IPS-NIHi7 (cell line): ENCODE results near the gene BABAM1.
A peak's percentile ranks its signal among the peaks of the same experiment; 100 is the strongest.

ENCODE experiments used
- DNase-seq: peaks from one replicate; pipeline ENCODE4 v3.0.0; 2012; ENCODE audit warnings: mixed read lengths; ENCODE audit errors: extremely low spot score

BABAM1 gene

DNA sequence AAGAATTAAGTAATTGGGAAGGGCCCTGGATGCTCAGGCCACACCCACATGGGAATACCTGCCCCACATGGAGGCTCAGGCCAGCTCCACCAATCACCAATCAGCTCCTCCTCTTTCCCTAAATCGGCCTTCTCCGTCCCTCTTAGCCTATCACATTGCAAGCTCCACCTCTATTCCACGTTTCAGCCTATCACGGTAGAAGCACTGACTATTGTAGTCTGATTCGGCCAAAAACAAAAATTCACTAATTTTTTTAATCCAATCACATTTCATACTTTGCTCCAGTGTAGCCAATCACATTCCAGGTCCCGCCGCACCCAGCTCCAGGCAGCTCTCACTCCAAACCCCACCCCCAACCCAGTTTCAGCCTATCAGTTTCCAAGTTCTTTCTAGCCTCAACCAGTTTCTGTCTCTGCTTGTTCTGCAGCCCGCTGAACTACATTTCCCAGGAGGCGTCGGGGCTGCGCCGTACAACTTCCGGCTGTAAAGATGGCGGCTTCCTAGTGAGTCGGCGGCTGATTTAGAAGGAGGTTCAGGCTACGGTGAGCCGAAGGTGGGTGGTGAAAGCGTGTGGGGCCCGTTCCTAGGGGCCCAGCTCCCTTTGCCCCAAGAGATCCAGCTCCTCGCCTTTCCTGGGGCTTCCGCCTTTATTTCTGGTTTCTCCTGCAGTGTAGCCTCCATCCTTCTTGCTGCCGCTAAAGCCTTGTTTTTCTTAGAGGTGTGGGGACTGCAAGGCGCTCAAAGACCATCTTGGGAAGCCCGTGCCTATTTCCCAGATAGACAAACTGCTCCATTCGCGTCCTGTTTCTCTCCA, at the start of gene BABAM1:
BABAM1 (plus strand) TSS at position 469 of the 814 bp plus-strand sequence. CDS start 1,364 bp downstream, outside the sequence.
- DNase-seq: peak; percentile 99

DNA sequence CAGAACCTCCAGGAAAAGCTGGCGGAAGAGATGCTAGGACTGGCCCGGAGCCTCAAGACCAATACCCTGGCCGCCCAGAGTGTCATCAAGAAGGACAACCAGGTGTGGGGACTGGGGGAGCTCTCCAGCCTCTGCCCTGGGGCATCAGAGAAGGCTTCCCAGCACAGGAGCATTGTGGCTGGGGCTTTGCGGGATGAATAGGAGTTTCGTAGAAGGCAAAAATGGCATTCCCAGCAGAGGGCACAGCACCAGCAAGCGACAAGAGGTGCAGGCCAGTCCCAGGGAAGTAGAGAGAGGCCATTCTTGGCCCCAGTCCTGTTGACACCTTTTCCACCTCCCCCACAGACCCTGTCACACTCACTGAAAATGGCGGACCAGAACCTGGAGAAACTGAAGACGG, 48.0 kb upstream of the BABAM1 start:
- DNase-seq: no peak

DNA sequence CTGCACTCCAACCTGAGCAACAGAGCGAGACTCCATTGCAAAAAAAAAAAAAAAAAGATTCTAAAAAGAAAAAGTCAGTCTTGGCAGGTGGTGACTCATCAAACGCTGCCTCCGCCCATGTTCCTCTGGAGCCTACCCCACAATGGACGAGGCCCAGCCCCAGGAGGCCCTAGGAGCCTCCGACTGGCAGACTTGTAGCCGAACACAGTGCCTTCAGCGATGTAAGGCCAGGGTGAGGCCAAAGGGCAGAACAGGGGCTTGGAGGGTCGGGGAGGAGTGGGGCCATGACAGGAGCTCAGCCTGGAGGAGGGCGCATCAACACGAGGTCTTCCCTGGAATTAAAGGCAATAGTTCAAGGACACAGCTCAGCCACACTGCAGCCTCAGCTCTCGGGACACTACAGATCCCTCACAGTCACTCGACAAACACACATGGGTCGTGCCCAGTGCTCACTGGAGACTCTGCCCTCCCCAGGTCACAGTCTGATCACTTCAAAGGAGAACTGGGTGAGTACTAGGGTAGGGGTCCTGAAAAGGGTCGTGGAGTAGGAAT, 47.0 kb upstream of the BABAM1 start:
- no peak for DNase-seq

DNA sequence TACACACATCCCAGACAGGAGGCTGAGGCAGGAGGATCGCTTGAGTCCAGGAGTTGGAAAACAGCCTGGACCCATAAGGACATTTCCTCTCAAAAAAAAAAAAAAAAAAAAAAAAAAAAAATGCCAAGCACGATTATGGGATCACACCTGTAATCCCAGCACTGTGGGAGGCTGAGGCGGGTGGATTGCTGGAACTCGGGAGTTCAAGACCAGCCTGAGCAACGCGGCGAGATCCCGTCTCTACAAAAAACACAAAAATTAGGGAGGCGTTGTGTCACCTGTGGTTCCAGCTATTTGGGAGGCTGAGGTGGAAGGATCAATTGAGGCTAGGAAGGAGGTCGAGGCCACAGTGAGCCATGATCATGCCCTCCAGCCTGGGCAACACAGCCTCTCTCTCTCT, 42.2 kb upstream of the BABAM1 start:
- DNase-seq: no peak

DNA sequence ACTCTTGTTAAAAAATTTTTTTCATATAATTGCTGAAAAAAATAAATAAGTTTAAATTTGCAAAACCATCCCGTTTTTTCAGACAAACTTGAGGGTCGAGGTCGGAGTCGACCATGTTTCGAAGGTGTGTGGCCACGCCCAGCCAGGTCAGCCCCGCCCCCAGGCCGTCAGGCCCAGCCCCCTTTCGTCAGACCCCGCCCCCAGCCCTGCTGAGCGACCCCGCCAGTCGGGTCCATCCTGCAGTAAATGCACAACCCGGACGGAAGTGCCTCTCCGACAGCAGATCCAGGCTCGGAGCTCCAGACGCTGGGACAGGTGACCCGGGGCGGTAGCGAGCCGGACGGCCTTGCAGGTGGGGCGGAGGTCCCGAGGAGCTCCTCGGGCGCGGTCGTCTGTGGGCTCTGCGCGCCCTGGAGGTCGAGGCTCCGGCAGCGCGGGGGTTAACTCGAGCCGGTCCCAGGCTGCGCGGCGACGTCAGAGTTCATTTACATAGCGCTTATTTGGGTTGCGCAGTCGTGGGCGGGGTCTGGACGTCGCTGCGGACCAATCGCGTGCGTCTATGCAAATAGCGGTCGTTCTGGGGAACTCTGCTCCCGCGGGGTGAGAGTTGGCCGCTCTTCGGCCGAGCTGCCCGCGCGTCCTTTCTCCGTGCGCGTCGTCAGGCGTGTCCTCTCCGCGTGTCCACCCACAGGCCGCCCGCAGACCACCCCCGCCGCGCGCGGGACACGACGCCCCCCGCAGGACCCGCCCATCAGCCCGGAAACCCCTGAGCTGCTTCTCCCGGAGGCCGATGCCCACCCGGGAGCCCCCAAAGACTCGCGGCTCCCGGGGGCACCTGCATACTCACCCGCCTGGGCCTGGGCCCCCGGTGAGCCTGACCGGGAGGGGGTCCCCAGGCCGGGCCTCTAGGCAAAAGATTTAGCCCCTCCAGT, 41.0 kb upstream of the BABAM1 start, which contains the start of gene OCEL1:
OCEL1 (plus strand) TSS at position 225 of the 932 bp plus-strand sequence; CDS start at position 247, 22 bp downstream.
- peak; percentile 92 for DNase-seq

DNA sequence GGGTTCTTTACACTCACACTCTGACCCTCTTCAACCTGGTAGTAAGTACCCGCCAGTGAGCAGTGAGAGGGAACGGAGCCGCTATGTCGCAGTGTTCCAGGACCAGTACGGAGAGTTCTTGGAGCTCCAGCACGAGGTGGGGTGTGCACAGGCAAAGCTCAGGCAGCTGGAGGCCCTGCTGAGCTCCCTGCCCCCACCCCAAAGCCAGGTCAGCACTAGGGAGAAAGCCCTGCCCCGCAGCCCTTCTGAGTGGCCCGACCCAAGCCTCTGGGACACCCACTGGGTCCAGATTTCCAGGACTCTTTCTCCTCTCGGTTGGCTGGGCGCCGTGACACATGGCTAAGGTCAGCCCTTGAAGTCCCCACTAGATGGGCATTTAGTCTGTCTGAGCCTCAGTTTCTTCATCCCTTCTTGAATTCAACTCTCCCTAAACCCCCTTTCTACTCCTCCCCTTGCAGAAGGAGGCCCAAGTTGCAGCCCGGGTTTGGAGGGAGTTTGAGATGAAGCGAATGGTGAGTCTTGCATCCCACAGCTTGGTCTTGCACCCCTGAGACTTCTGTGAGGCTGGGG, 39.4 kb upstream of the BABAM1 start:
- no peak for DNase-seq

DNA sequence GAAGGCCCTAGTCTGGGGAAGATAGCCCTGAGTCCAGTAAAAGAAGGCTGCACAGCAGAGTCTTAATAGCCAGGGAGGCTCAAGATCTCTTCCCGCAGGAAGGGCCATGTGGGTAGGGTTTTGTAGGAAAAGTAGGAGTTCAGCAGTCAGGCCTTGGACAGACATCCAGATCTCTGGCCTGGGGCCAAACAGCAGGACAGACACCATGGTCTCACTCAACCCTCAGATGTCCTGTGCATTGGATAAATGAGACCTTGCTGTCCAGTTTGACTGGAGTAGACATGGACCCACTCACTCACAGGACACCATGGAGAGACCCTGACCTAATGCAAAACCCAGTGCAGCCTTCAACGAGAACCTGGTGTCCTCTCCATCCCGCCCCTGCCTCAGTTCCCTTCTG, 37.4 kb upstream of the BABAM1 start:
- DNase-seq: no peak

DNA sequence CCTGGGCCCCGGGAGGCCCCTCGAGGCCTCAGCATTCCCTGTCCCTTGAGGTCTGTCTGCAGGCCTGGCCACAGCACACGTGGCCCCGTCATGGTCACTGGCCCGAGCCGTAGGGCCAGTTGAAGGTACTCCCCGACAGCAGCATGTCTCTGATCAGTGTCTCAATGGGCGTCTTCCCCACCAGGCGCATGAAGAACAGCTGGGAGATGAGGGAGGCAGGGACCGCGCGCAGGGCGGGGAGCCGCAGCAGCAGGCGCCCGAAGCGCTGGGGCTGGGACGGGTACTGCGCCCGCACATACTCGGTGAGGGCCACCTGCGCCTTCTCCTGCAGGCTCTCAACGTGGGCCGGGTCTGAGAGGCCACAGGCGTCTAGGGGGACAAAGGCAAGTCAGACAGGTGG, 35.0 kb upstream of the BABAM1 start:
- no peak for DNase-seq

DNA sequence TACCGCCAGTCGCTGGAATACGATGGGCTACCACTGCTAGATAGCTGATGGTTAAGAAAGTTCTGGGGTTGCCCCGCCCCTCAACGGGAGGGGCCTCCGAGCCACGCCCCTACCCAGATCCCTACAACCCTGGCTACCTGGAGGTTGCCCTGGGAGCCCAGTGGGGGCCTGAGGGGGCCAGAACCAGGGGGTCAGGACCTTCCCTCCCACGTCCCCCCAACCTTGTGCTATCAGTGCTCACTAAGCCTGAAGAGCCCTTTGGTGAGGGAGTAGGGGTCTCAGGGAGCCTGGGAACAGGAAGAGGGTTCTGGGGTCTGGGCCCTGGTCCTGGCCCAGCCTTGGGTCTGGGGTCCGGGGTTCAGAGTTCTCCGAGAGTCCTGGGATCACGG, 32.3 kb upstream of the BABAM1 start:
- DNase-seq: peak; percentile 73

DNA sequence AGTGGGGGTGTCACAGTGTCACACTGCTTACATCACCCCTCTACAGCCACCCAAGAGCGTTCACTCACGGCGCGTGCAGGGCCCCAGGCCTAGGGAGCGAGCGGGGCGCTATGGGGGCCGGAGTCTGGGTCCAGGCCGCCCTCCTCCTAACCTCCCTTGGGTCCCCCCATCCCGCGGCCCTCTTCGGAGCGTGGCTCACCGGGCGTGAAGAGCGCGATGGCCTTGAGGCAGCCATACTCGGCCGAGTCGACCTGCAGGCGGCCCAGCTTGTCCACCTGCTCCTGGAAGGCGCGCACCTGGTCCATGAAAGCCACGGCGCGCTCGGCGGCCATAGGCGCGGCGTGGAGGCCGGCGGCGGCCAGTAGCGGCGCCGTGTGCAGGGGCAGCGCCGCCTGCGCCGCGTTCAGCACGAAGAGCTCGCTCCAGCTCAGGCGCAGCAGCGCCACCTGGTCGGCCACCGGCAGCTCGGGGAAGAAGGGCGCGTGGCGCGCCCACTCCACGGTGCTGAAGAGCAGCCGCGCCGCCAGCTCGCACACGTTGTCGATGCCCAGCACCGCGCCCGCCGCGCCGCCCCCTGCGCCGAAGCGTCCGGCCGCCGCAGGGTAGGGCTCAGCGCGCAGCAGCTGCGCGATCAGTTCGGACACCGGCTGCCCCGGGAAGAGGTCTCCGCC, 31.8 kb upstream of the BABAM1 start:
- DNase-seq: peak; percentile 24

DNA sequence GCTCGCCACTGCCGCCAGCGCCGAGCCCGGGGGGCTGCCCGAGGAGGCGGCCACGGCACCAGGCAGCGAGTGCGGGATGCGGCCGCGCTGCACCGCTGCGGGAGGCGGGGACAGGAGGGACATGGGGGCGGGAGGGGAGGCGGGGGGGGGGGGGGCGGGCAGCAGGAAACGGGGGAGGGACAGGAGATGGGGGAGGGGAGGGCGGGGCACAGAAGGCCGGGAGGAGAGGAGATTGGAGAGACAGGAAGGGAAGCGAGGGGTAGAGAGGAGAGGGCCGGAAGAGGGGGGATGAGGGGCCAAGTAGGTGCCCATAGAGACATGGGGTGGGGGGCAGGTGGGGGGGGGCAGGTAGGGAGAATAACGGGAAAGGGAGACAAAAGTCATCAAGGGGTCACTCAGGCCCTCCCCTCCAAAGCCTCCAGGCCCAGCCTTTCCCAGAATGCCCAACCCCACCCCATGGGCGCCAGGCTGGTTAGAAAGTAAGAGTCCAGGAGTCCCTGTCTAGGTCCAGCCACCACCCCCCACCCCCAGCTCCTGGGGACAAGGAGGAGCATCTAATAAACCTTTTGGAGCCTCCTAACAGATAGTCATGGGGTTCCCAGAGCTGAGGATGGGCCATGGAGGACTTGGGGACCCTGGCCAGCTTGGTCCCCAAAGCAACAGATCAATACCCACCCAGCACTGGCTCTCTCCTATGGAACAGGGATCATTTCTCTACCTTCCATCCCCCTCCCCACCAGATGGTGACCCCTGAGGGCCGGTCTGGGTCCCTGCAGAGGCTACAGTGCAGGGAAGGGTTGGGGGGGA, 31.1 kb upstream of the BABAM1 start:
- peak; percentile 68 for DNase-seq

DNA sequence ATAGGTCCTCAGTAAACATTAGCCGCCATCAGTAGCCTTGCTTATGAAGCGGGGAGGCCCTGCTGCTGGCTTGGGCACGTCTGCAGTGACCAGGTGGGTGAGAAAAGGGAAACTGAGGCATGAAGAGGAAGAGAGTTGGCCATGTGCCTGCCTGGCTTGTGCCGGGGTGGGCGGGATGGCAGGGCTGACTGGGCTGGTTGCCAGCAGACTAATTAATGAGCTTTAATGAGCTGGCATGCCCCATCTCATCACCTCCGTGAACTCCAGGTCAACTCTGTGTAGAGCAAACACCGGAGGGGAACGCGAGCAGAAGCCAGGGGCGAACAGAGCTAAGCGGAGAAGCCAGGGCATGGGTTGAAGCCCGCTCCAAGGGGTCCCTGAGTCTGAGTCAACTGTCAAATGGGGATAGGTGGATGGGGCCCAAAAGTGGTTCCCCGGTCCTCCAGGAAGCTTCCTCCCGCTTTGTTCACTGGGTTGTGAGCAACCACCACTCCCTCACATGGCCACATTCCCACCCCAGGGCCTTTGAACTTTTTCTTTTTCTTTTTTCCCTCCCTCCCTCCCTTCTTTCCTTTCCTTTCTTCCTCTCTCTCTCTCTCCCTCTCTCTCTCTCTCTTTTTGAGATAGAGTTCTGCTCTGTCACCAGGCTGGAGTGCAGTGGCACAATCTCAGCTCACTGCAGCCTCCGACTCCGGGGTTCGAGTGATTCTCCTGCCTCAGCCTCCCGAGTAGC, 30.3 kb upstream of the BABAM1 start:
- DNase-seq: no peak

DNA sequence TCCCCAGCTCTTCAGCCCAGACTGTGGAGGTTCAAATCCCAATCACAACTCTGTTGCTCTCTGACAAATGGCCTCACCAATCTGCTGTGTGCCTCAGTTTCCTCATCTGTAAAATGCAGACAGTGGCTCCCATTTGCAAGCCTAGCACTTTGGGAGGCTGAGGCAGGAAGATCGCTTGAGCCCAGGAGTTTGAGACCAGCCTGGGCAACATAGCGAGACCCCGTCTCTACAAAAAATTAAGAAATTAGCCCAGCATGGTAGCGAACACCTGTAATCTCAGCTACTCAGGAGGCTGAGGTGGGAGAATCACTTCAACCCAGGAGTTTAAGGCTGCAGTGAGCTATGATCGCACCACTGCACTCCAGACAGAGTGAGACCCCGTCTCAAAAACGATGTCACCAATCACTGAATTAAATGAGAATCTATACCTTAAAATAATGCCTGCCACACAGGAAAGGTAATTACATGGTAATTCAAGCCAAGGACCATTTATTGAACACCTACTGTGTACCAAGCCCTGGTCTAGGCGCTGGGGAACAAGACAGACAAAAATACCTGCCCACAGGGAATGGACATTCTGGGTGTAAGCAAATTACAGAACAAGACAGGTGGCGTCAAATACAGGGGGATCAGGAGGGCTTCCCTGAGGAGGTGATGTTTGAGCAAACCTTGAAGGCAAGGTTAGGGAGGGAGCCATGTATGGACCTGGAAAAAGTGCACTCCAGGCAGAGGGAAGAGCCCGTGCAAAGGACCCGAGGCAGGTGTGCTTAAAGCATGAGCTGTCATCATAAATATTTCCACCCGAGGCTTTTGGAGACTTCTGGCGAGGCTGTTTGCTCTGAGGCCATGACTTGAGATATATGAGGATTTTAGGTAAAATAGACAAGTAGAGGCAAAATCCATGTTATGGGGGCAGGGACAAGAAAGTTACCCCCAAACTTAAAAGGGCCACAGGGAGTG, 29.2 kb upstream of the BABAM1 start:
- DNase-seq: no peak

DNA sequence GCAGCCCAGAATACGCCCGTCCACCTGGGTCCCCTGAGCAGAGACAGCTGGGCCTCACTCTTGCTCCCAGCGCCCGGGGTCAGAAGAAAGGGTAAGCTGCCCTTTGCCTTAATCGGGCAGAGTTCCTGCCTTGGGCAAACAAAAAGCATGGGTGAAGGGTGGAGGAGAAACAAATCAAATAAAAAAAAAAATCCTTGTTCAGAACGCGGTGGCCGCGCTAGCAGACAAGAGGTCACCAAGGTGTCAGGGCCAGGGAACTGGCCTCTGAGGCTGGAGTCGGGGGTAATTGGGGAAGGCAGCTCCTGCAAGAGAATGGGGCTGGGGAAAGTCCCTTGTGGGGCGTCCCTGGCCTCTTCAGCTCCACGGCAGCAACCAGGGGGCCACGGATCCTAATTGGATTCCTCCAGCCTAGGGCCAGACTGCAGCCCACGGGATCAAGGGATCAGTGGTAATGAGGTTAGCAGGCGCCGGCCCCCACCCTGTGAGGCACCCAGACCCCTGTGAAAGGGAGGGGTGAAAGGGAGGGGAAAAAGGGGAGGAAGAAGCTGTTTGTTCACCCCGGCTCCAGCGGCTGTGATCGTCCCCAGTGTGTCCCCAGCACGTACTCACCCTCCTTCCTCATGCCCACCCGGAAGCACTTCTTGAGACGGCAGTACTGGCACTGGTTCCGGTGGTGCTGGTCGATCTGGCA, 27.0 kb upstream of the BABAM1 start:
- DNase-seq: no peak

DNA sequence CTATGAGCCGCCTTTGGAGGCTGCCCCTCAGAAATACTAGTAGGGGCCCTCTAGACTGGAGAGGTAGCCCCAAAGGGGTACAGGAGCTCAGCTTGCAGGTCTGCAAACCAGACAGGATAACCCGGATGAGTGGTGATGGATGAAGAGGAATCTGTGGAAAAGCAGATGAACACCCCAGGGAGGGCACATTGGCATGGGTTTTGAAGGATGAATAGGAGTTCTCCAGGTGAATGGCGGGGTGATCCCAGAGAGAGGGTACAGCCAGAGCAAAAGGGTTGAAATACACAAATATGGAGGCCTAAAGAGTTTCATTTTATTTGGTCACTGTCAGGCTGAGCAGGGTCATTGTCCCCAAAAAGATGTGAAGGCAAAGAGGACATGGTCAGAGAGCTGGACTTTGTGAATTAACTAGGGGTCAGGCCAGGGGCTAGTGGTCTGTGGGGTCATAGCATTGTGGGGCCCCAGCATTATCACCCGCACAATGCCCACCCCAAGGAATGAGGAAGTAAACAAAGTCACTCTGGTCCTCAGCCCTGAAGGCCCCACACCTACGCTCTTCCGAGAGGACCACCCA, 26.3 kb upstream of the BABAM1 start:
- no peak for DNase-seq

DNA sequence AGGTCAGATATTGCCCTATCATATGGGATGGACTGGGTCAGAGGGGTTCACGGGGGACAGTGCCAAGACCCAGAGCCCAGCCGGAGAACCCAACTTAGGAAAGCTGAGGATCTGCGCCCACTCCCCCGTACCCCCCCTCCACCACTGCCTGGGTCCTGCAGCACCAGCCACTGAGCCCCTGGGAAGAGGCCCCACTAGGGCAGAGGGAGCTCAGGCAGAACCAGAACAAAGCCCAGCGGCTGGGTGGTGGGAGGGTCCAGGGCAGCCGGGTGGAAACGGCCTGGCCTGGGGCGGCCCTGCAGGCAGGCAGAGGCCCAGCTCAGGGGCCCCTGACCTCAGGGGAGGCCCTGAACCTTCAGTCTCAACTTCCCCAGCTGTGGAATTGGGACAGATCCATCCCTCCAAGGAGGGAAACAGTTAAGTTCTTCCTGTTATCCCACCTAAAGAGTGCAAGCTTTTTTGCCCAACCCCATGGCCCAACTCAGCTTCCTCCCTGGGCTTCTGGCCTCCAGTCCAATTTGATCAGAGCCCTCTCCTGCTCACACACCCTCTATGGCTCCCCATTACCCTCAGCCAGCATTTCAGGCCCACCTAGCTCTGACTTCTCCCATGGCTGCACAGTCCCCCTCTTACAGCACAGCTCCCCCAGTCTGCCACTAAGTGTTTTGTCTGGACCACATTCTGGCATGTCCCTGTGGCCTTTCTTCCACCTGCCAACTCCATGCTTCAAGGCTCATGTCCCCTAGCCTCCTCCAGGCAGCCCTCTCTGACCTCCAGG, 24.6 kb upstream of the BABAM1 start:
- DNase-seq: no peak
